ENCODE data around the gene NET1.
"Not testable (repeated sequence)": the region's sequence is repeated elsewhere in the genome, so short reads cannot be mapped to it uniquely, and the experiment has no call there.

NET1 gene

GRCh38 chr10:5466451-5467206, 54.3 kb downstream of the NET1 start:
- no peak for DNase-seq

DNA sequence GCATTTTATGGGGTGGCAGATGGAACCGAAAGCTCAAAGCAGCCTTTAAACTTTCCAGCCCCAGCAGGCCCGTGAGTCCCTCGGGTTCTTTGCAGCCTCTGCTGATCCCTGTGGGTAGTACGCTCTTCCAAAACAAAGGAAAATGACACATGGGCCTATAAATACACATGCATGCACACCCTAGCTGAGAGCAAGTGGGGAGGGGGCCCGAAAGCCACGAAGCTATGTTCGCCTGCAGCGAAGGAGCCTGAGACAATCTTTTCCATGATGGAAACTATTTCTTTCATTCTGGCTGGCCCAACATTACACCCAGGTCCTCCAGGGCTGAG, 54.8 kb downstream of the NET1 start:
- no peak for DNase-seq

DNA sequence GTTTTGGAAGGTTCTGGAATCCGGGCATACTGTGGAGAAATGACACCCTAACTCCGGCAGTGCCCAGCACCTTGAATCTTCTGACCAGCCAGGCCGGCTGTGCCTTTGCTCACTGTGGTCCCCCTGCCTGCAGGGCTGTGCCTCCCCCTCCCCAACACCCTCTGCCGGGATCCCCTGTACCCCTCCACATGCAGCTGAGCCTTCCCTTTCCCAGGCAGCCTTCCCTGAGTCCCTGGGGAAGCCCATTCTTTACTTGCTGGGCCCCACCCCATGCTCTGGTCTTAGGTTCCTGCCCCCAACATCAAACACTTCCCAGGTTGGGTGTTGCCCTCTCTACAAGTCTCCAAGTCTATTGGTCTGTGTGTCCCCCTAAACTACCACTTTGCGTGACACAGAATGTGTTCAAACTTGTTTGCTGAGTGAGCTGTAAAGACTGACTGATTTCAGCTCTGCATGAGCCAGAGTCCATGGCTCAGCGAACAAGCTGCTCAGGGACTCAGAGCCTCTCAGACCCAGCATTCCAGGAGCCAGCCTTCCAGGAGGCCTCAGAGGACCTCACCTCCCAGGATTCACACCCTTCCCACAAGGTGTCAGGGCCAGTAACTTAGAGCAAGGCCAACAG, 55.4 kb downstream of the NET1 start:
- DNase-seq = no peak

DNA sequence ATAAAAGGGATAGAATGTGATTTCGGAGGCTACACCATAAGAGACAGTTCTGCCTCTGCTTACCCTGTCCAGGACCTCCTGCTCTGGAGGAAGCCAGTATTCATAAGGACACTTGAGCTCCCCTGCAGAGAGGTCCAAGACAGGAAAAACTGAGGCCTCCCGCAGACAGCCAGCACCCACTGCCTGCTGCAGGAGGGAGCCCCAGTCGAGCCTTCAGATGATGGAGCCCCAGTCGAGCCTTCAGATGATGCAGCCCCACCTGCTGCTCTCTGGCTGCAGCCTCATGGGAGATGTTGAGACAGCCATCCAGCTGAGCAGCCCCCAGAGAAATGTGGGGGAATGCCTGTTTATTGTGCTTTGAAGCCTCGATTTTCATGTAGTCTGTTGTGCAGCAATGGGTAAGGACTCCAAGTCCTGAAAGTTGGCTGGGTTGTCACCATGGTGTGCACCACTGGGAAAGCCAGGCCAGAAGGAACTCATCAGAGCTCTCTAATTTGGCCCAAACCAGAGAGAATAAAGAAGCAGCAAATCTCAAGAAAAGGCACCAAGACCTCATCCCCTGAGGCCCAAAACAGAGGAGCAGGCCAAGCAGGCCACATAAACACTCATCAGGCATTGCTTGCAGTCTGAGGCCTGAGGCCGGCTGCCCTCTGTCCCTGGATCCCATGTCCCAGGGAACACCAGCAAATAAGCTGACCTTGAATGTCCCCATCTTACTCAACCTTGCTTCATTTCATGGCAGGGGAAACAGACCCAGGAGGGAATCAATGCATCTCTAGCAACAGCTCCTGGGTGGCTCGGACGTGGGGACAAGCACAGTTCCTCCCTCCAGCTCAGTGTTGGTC, 56.1 kb downstream of the NET1 start:
- DNase-seq = no peak

- DNase-seq = no peak
Measured at GRCh38 chr10:5469353-5470061, 57.1 kb downstream of the NET1 start.

- no peak for DNase-seq
Measured at GRCh38 chr10:5470062-5470751, 57.9 kb downstream of the NET1 start.

DNA sequence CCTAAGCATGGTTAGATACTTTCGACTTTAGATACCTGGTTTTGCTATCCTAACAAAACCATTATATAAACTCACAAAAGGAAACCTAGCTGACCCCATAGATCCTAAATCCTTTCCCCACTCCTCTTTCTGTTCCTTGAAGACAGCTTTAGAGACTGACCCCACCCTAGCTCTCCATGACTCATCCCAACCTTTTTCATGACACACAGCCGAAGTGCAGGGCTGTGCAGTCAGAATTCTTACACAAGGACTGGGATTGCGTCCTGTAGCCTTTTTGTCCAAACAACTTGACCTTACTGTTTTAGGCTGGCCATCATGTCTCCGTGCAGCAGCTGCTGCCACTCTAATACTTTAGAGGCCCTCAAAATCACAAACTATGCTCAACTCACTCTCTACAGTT, 62.3 kb downstream of the NET1 start:
- not testable (repeated sequence) for DNase-seq

DNA sequence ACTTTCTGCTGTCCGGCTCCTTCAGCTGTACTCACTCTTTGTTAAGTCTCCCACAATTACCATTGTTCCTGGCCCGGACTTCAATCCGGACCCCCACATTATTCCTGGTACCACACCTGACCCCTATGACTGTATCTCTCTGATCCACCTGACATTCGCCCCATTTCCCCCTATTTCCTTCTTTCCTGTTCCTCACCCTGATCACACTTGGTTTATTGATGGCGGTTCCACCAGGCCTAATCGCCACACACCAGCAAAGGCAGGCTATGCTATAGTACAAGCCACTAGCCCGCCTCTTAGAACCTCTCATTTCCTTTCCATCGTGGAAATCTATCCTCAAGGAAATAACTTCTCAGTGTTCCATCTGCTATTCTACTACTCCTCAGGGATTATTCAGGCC, 62.7 kb downstream of the NET1 start:
- DNase-seq = not testable (repeated sequence)

GRCh38 chr10:5475974-5476807, 63.8 kb downstream of the NET1 start:
- DNase-seq = not testable (repeated sequence)

GRCh38 chr10:5476918-5477525, 64.7 kb downstream of the NET1 start:
- DNase-seq = no peak

DNA sequence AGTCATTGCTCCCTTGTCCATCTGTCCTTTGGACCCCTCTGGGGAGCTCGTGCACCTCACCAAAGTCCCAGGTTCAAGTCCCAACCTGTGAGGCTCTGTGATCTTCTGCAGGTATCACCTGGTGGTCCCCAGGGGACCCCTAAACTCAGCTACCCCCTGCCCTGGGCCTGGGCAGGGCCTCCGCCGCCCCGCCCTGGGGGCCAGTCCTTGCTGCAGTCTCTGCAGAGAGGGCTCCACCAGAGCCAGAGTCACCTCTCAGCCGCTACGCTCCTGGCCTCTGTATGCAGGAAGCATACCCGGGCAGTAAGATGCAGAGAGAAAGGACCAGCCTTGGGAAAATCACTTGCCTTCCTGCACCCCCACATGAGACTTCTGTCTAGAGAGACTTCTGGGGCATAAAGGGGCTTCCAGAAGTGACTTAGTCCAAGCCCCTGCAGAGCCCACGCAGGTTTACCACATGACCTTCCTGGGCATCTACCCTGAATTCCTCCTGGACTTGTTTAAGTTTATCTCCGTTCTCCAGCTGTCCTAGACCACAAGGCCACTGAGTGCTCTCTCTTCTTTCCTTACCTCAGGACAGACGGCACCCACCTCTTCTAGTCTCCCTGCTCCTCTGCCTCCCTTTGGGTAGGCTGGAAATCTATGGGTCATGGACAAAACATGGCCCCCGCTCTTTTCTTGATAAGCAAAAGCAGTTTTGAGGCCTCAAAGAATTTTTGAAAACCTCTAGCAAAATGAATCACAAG, 65.8 kb downstream of the NET1 start:
- DNase-seq = no peak

DNA sequence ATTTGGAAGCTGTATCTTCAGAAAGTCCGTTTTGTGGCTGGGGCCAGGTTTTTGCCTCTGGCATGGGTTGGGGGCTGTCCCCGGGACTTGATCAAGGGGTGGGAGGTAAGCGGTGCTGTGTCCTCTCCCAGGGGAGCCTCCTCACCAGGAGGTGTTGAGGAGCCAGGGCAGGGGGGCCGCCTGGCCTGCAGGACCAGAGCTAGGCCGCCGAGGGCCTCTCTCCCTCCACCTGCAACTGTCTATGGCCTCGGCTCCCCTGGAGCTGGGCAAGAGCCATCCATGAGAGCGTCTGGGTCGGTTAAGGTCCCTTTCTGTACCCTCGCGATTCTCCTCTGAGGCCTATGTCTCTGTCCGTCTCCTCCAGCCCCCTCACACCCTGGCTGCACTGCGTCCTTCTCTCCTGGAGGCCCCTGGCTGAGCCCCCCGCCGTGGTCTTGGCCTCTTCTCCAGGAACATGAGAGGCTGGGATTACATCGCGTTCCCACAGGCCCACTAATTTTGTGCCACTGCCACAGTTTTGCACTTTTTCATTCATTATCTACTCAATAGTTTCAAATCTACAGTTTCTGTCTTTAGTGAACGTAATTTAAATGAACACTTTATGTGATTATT, 66.4 kb downstream of the NET1 start:
- DNase-seq = no peak

GRCh38 chr10:5479481-5480161, 67.3 kb downstream of the NET1 start:
- DNase-seq = no peak

GRCh38 chr10:5480162-5480941, 68.0 kb downstream of the NET1 start:
- no peak for DNase-seq

- DNase-seq = no peak
Measured at GRCh38 chr10:5481121-5481520, 68.8 kb downstream of the NET1 start.

DNA sequence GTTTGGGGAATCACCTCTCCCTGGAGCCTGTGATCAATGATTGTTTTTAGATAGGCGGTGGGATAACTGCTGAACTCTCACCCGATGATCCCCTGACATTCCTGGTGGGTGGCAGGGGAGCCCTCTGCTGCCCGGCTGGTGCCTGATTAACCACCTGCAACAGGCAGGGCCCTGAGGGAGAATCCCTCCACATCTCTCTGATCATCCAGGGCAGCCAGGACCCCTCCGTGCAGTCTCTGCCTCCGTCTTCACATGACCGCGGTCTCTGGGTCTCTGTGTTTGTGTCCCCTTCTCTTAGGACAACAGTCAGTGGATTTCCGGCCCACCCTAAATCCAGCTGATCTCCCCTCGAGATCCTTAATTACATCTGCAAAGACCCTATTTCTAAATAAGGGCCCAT, 69.7 kb downstream of the NET1 start:
- no peak for DNase-seq

DNA sequence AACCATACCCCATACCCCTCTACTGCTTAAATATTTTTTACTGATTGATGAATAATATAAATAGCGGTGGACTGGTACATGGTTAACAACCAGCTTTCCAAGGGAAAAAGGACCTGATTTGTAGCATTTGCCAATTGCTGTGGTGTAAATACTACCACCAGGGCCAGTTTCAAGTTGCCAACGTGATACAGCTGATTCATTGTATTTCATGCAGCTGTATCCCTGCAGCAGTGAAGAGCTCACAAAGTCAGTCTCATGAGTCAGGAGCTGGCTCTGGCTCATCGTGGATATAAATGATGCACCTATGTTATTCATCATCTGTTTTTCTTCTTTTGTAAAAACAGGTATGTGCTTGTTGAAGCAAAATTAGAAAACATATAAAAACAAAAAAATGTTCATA, 71.8 kb downstream of the NET1 start:
- no peak for DNase-seq

DNA sequence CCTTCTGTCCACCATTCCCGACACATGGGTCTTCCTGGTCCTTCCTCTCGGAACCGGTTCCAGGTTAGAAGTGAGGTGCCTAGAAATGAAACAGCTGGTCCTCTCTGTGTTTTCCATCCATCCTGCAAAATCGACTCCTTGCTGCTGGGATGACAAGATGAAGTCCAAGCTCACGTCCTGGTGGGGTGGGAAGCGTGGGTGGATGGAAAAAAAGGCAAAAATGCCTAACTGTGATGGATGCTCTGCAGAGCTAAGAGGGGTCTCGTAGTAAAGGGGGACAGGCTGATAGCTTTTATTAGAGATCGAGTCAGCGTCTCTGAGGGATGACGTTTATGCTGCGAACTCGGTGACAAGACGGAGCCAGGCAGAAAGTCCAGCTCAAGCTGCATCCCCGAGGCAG, 72.9 kb downstream of the NET1 start:
- no peak for DNase-seq
